ENCODE measurements around the gene SENP8. TPM values are rescaled to one million over a fixed set of nuclear protein-coding genes. Genes with fewer than 3 reads are reported as not detected.

The SENP8 gene
- total RNA-seq, 2 donors from 2014 or later: 1.9 to 3.3 TPM

DNA sequence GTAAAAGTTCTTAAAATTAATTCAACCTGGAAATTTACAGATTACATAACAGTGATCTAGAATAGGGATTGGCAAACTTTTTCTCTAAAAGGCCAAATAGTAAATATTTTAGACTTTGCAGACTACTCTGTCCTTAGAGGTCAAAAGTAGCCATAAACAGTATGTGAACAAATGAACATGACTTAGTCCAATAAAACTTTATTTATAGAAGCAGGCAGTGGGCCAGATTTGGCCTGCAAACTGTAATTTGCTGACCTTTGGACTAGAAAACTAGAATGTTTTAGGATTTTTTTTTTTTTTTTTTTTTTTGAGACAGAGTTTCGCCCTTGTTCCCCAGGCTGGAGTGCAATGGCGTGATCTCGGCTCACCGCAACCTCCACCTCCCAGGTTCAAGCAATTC is 12.1 kb downstream of the SENP8 start:
- no peaks in the 10 kb centered on the region for H3K9me3 ChIP-seq
- no peak for DNase-seq (ENCODE audit: low spot score)
- H3K27me3 ChIP-seq: no peaks in the 10 kb centered on the region
- no peak overlapping the region for H3K27ac ChIP-seq
- TF ChIP-seq, protein P1, sequence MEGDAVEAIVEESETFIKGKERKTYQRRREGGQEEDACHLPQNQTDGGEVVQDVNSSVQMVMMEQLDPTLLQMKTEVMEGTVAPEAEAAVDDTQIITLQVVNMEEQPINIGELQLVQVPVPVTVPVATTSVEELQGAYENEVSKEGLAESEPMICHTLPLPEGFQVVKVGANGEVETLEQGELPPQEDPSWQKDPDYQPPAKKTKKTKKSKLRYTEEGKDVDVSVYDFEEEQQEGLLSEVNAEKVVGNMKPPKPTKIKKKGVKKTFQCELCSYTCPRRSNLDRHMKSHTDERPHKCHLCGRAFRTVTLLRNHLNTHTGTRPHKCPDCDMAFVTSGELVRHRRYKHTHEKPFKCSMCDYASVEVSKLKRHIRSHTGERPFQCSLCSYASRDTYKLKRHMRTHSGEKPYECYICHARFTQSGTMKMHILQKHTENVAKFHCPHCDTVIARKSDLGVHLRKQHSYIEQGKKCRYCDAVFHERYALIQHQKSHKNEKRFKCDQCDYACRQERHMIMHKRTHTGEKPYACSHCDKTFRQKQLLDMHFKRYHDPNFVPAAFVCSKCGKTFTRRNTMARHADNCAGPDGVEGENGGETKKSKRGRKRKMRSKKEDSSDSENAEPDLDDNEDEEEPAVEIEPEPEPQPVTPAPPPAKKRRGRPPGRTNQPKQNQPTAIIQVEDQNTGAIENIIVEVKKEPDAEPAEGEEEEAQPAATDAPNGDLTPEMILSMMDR (IDR thresholded peaks at IDR 0.05): no peak
- no peaks in the 10 kb centered on the region for H3K4me1 ChIP-seq
- no peak overlapping the region for H3K4me3 ChIP-seq
- H3K36me3 ChIP-seq: no peaks in the 10 kb centered on the region

DNA sequence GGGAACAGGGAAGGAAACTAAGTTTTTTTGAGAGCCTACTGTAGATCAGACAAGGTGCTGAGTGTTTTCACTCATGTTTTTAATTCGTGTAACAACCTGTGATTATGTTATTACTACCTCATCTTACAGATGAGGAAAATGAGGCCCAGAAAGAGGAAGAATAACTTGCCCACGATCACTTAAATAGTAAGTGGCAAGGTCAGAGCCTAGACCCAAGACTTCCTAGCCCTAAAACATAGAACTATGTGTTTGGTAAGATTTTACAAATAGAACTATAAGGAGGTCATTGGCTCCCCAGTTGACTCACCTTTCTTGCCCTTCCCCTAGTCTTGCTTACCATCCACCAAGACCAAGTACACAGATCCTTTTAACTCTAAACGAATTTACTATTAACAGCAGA is 13.7 kb downstream of the SENP8 start:
- H3K36me3 ChIP-seq: no peaks in the 10 kb centered on the region
- H3K9me3 ChIP-seq: no peaks in the 10 kb centered on the region
- TF ChIP-seq, protein P1 (IDR thresholded peaks at IDR 0.05): no peak
- DNase-seq (ENCODE audit: low spot score): no peak
- H3K4me1 ChIP-seq: no peaks in the 10 kb centered on the region
- H3K27ac ChIP-seq: no peak overlapping the region
- no peaks in the 10 kb centered on the region for H3K27me3 ChIP-seq
- H3K4me3 ChIP-seq: no peak overlapping the region

DNA sequence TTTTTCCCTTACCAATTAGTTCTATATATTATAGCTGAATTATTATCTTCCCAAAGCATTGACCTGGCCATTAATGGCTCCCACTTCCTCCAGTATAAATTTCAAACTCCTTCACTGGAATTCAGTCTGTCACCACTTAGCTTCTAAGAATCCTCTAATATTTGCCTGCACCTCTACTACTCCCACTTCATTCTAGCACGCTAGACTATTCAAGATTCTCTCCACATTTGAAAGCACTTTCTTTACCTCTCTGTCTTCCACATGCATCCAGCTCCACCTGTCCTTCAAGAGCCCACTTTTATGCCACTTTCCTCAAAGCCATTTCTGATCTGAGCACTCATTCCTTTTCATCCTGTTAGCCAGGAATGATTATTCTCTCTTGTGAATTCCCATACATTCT is 15.0 kb downstream of the SENP8 start:
- TF ChIP-seq, protein P1 (IDR thresholded peaks at IDR 0.05): no peak
- H3K27ac ChIP-seq: no peak overlapping the region

DNA sequence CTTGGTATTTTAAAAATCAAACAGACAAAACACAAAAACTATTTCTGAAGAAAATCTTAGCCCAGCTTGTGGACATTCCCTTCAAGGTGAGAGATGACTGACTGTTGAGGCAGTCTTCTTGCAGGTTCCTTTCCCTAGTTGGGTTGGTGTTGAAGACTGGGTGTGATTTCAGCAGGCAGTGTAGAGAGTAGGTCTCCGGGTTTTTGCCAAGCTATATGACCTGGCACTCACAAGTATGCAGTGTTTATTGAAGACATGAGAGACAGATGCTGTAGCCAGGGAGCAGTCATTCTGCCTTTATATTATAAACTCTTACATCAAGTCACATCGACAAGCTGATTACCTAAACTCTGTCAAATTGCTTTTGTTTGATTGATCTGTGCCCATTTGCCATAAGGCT is 17.5 kb downstream of the SENP8 start:
- TF ChIP-seq, protein P1 (IDR thresholded peaks at IDR 0.05): no peak
- Histone ChIP-seq H3K9me3 (no peaks in the 10 kb centered on the region), H3K4me1 (no peaks in the 10 kb centered on the region), H3K27me3 (no peaks in the 10 kb centered on the region), H3K27ac (no peak overlapping the region), H3K36me3 (no peaks in the 10 kb centered on the region), H3K4me3 (no peak overlapping the region)
- DNase-seq (ENCODE audit: low spot score): no peak

More for the DNA sequence above, 15.0 kb downstream of the SENP8 start:
- Histone ChIP-seq H3K36me3 (no peaks in the 10 kb centered on the region), H3K9me3 (no peaks in the 10 kb centered on the region), H3K4me1 (no peaks in the 10 kb centered on the region), H3K4me3 (no peak overlapping the region), H3K27me3 (no peaks in the 10 kb centered on the region)
- no peak for DNase-seq (ENCODE audit: low spot score)

DNA sequence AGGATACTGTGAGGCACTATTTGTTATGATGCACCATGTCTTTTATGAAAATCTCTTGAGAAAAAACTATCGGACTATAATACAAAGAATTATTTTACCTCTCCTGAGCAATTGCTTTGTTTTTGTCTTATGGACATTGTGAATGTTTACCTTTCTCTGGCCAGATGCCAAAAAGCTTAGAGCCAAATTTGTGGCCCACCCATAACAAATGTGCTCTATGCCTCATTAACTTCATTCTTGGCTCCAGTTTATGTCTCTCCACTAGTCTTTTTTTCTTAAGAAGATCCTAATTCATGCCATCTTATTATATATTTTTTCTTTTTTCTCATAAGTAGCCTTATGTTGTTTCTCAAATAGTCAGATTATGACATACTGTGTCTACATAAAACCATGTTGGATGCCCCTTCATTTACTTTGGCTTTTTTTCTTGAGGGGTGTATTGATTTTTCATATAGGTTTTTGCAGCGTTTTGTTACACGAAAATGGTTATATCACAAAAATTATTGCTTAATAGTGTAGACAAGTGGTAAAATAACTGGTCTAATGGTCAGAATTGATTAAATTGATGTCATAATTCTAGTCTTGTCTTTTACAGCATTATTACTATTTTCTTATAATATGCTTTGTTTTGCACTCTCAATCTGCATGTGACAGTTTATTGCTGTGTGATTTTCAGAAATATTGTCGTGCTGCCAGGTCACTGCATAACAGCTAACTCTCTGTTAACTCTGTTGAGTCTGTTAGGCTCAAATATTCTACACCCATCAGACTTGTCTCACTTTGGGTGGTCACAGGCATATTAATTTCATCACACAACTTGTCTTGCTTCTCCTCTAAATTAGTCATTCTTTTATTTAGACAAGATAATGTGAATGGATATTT is 18.2 kb downstream of the SENP8 start:
- TF ChIP-seq, protein P1 (IDR thresholded peaks at IDR 0.05): no peak
- Histone ChIP-seq H3K4me1 (no peaks in the 10 kb centered on the region), H3K36me3 (no peaks in the 10 kb centered on the region), H3K4me3 (no peak overlapping the region), H3K27me3 (no peaks in the 10 kb centered on the region), H3K27ac (no peak overlapping the region), H3K9me3 (no peaks in the 10 kb centered on the region)
- no peak for DNase-seq (ENCODE audit: low spot score)
